ENCODE results near the gene CDH12.

CDH12 gene

DNA sequence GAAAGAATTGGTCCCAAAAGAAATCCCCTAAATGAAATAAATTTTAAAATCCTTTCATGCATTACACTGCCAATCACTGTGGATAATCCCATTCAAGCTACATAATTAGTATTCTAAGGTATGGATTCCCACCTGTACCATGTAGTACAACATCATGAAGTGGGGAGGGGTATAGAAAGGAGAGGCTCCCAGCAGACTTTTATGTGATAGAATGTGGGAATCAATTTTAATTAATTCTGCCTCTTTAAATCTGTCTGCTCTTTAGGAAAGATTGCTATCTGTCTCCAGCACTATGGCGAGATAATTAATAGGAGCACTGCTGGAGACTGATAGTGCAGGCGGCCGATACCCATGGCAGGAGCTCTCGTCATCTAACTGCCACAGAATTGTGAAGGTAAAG is 95.4 kb downstream of the CDH12 start:
- DNase-seq: peak in 1 of 3 experiments; percentile 32

DNA sequence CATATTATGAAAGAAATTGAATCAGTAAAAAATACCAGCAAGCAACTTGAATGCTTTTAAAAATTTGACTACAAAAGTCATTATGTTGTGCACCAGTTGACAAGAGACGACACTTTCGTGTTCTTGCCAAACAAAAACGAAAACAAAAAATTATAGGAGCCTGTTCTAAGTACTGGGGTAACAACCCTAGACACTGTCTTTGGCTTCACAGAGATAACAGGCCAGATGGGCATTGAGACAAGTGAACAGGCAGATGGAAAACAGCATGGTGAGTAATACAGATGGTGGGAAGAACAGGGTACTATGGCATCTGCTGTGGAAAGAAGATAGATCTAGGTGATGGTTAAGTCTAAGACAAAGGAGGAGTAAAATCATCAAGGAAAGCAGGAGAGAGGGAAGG is 99.0 kb downstream of the CDH12 start:
- peak in 1 of 3 experiments; percentile 52 for DNase-seq

DNA sequence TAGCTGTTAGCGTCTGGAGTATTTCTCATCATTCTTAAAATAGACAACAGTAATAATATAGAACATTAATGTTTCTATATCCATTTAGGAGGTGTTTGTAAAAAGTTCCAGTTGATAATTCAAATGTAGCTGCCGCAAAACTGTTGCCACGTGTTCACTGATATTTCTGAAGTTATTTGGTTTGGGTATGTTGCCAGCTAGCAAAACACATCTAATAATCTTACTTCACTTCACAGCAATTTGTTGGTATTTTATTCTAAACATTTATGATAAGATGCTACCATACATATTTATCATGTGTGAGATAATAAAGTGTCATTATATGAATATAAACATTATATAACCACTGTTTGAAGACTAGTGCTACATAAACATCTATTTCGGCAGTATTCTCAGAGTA is 101.6 kb downstream of the CDH12 start:
- DNase-seq: no peak

DNA sequence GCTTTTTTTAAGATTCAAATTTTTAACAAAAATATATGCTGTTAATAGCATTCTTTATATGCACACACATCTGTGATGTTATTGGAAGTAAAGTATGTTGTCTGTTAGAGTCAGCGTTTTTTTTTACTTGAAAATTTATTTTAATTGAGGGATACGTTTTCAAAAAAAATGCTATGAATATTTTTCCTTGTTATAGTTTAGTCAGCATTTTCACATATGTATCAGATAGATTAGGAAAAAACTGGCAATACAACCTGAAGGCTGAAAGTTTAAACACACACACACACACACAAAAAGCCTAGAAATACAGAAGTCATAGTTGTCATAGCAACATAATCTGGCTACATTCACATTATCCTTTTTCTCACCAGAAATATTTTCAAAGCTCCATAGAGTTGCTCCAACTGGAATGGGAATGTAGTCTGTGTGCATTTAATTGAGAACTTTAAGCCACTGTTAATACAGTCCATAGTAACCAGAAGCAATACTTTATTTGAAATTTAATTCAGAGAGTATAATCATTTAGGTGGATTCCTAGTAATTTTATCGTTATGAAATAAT is 116.6 kb downstream of the CDH12 start:
- DNase-seq: no peak

DNA sequence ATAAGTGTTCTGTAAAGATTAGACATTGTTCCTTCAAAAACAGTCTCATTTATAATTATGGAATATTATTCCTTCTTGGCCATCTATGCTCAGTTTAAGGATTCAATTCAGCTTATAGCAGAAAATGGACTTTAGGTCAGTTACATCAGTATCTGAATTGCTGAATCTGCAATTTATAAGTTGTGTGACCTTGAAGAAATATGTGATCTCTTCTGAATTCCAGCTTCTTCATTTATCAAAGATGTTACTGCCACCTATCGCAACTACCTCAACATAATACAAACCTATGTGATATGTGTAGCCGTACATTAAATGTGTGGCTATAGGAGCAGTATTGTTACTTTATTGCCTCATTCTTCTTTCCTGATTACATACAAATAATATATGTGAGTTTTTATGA is 118.2 kb downstream of the CDH12 start:
- DNase-seq: no peak

DNA sequence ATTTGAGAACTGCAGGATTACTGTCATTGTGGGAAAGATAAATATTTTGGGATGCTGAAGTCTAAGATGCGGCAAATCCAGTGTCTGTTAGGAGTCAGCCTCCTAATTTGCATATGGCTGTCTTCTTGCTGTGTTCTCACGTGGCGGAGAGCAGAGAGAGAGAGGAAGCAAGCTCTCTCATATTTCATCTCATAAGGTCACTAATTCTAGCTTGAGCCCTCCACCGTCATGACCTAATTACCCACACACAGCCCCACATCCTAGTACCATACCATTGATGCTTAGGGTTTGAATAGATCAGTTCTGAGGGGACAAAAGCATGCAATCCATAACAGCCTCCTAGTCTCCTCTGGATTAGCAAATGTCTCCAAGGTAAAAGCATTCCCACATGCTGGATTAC is 124.5 kb downstream of the CDH12 start:
- no peak for DNase-seq

DNA sequence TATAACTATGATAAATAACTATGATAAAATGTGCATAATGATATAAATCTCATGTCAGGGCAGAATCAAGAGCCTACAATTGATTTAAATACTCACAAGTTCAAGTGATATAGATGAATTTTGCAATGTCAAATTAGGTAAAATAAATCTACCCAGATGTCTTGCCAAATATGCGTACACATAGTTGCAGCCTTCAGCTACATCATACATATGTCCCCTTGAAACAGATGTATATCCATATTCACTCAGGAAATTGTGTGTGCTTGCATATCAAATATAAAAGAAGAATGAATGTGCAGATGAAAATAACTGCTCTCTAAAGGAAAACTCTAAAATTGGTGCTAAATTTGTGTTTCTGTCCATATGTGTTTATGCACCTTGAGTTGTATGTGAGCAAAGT is 130.7 kb downstream of the CDH12 start:
- DNase-seq: no peak

DNA sequence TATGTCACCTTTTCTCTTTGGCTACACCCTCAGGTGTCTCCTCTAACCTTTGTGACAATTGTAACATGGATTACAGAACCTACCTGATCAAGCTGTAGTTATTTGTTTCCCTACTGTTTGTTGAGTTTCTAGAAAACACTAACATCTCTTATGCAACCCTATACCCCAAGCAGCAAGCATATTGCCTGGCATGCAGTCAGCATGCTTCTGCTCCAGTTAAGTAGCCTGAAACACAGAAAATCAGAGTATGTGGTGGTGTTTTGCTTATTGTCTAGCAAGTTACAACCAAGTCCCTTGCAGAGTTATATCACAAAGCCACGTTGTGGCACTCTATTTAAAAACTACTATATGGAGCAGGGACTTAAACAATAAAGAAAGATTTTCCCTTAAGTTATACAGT is 131.1 kb downstream of the CDH12 start:
- DNase-seq: no peak

DNA sequence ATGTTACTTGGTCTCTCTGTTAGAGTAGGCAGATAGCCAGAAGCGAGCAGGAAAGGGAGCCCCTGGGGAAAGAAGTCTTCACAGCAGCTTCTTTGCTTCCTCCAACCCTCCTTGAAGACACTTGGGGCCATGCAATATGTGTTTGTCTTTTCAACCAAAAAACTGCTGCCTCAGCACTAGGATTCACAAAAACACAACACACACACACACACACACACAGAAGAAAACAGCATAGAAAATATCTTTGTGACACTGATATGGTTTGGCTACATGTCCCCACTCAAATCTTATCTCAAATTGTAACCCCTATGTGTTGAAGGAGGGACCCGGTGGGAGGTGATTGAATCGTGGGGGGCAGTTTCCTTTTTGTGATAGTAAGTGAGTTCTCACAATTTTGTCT is 133.3 kb downstream of the CDH12 start:
- no peak for DNase-seq

DNA sequence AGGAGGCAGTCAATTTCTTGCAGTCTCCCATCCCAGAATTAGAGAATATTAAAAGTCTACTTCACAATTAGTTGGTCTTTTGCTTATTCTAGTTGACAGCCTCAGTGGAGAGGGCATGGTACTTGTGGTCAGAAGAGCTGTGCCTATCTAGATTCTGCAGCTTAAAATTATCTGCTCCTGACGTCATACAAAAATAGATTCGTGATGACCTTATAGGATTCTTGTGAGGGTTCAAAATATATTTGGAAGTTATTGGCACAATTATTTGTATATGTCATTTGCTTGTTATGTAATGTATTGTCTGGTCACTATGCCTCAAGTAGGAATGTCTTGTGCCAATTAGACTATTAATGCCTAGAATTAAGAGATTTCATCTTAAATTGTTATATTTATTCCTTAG is 142.5 kb downstream of the CDH12 start:
- no peak for DNase-seq

DNA sequence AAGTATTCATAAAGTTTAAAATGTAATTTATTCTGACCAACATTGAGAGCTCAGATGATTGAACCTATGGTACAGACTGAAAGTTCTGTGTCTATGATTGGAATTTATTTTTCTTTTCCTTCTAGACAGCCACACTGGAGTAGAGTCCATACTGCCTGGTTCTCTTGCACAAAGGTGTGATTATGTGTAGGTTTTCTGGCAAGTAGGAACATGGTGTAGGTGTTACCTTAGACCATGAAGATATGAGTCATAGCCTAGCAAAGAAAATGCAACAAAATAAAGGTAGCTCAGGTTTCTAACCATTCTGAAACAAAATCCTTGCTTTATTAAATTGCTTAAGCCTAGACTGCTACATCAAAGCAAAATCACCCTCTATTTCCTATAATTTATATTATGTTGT is 143.4 kb downstream of the CDH12 start:
- no peak for DNase-seq

DNA sequence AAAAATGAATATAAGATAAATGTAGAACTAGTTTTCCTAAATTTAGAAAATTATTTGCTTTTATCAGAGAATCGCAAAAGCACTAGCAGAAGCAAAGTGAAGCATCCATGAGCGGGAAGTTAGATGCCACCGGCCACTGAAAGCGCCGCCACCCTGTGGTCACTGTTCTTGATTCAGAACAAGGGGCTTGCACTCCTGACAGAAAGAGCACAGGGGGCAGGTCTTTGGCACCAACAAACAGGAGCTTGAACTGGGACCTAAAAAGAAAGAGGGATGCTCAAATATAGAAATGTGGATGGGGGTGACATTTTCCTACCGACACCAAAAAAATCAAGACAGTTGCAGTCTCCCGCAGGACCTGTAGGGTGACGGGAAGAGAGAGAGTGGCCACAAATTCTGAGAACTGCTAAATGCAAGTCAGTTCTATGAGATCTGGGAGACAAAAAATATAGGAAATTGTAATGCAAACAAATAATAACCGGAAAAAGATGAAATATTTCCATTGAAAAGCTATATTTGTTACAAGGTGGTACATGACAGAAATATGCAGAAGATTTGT is 144.3 kb downstream of the CDH12 start:
- no peak for DNase-seq

DNA sequence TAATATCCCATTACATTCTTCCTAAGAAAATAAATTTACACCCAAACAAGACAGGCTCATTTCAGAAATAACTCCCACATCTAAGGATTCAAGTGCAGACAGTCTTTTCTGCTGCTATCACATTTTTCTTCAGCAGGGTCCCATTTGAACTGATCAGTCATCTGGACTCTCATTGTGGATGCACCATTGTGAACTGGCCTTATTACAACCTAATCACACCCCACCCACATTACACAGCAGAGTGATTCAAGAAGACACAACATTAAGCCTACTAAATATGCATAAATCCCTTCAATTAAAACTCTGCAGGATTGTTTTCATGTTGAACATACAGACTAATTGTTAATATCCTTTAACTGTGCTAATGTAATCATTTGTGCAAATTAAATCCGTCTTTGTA is 146.2 kb downstream of the CDH12 start:
- DNase-seq: peak in 1 of 3 experiments; percentile 7

DNA sequence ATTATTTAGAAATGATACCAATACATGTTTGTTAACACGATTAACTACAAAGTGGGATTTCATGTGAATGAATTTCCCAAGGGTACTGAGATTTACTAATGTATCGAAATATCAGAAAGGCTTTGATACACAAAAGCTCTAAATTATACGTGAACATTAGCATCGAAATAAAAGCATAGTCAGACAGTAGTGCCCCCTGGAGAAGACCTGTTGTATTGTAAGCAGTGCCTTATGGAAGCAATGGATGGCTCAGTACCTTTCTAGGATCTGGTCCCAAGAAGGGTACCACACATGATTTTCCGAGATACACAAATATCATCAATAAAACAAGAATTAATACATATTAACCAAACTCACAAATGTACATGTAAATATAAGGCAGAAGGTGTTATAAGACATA is 153.8 kb downstream of the CDH12 start:
- no peak for DNase-seq

DNA sequence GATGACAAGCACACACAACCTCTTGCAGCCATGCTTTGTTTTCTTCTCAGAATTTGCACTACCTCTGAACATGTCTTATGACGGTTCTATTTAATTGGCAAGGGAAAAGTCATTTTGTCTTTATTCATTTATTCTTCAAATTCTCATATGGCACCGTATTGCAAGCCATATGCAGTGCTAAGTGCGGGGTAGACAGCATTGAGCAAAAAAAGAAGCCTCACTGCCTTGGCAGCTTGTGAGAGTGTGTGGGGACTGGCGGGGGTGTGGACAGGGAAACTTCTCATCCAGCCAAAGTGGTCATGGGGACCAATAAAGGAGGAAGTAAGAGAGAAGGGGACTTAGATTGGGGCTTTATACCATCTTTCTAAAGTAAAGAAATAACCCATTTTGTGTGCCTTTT is 160.0 kb downstream of the CDH12 start:
- DNase-seq: no peak

DNA sequence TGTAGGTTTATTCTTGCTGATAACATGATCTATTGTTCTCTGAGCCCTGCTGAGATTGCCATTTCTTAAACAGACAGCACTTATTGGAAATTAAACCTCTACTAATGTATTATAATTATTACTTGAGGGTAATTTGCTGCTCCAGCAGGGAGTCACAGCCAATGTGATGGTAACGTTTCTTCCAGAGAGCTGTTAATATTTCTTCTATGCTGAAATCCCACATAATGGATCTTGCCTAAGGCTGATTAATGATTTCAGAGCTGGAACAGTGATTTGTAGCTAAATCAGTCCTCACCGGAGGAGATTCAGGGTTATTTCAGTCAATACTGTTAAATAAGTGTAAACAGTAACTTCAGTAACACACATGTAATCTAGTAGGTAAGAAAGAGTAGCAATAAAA is 170.1 kb downstream of the CDH12 start:
- peak in 2 of 3 experiments; percentile 79 to 99 for DNase-seq

DNA sequence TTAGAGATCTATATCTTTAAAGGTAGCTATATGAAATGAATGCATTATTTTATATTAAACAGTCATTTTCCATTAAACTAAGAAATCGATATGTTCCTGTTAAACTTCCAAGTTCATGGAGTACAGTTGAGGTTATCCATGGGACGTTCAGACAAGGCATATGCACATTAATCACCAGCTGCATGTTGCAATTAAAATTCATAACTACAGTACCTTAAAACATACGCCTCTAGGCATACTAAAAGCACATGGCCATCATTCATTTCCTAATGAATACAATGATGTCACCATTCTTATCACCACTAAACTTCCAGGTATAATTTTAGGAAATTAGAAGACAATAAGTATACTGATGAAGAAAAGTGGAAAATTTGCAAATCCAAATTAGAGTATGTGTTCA is 174.3 kb downstream of the CDH12 start:
- DNase-seq: peak in 2 of 3 experiments; percentile 25 to 84

DNA sequence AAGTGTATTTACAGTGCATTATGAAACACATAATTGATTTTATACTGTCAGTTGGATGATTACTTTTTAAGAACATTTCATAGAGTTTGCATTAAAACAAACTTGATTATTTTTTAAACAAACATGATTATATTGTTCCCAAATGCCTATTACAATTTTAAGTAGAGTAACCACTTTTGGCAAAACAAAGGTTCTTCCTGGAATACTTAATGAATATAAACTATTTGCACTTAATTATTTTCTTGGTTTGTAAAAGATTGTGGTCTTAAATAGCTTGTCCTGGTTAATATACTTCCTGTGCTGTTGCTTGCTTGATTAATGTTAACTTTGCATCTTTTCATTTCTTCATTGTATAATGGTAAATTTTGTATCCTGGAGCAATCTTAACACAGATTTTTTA is 180.0 kb downstream of the CDH12 start:
- DNase-seq: no peak

DNA sequence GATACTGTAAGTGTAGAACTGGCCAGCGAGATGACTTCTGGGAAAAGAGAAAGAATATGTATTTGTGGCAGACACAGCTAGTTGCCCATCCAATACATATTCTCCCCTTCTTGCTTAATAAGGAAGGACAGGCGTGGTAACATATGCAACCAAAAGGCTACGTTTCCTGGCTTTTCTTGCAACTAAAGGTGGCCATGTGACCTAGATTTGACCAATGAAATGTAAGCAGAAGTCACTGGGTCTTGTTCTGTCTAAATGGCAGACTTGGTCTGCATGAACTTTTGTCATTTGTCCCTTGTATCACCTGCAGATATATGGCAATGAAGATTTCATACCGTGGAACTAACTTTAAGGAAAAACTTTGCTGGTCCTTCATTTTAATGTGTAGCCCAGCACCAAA is 183.8 kb downstream of the CDH12 start:
- DNase-seq: no peak

DNA sequence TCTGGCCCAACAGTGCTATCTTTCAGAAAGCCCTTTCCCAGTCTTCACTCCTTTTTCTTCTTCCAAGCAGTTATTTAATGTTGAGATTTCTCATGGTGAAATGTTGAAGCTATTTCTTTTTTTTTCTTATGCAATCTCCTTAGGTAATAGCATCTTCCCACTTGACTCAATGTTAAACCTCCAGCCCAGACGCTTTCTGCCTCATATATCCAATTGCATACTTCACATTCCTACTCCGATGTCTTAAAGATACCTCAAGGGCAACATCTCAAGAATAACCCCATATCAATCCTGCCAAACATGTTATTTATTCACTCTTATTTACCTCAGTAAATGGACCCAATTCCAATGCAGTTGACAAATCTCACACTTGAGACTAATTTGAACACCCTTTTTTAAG is 187.3 kb downstream of the CDH12 start:
- DNase-seq: no peak

DNA sequence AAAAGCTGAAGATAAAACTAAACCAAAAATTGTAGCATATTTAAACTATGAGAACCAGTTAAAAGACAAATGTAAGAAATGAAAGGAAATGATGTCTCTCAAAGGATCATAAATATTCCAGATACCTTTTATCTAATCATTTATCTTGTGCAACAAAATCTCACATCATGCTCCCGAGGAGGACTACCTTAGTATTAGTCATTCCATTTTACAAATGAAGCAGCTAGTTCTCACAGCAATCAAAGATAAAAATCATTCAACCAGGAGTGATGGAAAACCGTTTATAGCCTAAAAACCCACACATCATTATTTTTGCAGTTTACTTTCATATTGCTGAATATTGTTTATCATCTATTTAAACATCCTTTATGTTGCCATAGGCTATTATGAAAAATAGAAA is 190.0 kb downstream of the CDH12 start:
- no peak for DNase-seq

DNA sequence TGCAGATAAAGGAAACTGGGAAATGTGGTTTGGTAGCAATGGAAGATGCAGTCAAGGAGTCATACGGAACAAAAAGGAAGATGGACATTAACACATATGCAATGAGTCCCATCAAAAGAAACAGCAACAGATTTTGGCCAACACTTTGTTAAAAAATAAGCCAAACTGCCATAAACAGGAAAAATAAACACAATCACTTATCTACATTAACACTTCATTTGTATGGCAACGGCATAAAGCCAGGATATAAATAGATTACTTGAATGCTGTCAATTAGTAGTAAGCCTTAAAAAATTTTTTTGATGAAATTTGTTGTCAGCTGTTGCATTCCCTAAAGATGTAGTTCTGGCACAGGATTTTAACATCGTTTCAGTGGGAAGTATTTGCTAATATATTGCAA is 190.8 kb downstream of the CDH12 start:
- DNase-seq: no peak

DNA sequence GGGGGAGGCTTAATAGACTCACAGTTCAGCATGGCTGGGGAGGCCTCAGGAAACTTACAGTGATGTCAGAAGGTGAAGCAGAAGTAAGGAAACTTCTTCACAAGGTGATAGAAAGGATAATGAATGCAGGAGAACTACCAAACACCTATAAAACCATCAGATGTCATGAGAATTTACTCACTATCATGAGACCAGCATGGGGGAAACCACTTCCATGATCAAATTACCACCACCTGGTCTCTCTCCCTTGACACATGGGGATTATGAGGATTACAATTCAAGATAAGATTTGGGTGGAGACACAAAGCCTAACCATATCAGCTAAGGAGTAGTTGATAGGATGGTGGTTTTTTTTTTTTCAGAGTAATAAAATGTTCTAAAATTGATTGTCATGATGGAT is 201.8 kb downstream of the CDH12 start:
- no peak for DNase-seq

DNA sequence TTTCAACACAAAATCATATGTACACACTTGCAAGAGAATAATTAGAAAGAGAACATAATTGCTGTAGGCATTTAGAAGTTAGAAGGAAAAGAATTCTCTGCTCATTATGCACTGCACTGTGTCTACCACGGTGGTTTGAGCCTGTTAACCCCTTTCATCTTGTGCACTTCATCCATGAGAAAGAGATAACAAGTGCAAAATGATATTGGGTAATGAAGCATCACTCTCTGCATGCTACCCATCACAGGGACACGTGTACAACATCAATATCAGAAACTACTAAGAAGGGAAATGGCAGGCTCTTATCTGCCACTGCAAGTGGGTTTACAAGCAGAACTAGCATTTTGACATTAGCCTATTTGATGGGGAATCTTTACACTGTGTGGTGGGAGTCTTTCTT is 202.6 kb downstream of the CDH12 start:
- DNase-seq: peak in 2 of 3 experiments; percentile 23 to 43

DNA sequence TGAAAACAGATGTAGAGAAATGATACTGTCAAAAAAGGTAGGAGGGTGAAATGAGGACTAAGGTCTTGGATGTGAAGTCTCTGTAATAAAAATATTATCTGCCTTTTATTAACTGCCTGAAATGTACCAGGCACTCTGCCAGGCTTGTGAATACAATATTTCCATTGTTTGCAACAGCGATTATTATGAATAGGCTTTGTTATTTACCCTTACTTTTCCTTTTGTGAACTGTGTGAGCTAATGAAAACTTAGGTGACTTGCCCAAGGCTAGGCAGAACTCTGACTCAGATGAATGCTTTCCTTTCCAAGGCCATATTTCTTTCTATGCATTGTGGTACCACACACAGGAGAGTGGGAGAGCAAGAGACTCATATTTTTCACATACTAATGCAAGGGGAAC is 204.1 kb downstream of the CDH12 start:
- DNase-seq: peak in 2 of 3 experiments; percentile 52 to 83

DNA sequence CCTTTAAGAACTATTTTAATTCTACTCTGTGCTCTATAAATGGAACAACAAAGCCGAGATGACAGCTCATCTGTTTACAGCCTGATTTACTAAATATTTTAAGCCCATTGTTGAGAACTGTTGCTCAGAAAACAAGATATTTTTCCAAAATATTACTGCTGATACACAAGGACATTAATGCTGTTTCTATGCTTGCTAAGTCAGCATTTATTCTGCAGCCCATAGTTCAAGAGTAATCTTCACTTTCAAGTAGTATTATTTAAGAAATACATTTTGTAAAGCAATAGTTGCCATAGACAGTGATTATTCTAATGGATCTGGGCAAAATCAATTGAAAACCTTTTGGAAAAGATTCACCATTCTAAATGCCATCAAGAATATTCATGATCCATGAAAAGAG is 208.3 kb downstream of the CDH12 start:
- DNase-seq: no peak

All from NCI-H1417 (cell line).